IPS-18c (cell line): ENCODE results near the gene NDUFB7.
"Not testable (repeated sequence)": the region's sequence is repeated elsewhere in the genome, so short reads cannot be mapped to it uniquely, and the experiment has no call there.

Experiments used
- H3K4me3 ChIP-seq: 2 replicates; pipeline ENCODE4 v1.7.0; 2013; ENCODE audit warnings: low read depth, mild to moderate bottlenecking, low read length, moderate library complexity; ENCODE audit not compliant: insufficient read depth
- H3K9me3 ChIP-seq: one replicate; pipeline ENCODE4 v1.6.1; 2013; ENCODE audit warnings: mild to moderate bottlenecking, low read length, moderate library complexity; ENCODE audit not compliant: control insufficient read depth, insufficient read depth

The NDUFB7 gene

DNA sequence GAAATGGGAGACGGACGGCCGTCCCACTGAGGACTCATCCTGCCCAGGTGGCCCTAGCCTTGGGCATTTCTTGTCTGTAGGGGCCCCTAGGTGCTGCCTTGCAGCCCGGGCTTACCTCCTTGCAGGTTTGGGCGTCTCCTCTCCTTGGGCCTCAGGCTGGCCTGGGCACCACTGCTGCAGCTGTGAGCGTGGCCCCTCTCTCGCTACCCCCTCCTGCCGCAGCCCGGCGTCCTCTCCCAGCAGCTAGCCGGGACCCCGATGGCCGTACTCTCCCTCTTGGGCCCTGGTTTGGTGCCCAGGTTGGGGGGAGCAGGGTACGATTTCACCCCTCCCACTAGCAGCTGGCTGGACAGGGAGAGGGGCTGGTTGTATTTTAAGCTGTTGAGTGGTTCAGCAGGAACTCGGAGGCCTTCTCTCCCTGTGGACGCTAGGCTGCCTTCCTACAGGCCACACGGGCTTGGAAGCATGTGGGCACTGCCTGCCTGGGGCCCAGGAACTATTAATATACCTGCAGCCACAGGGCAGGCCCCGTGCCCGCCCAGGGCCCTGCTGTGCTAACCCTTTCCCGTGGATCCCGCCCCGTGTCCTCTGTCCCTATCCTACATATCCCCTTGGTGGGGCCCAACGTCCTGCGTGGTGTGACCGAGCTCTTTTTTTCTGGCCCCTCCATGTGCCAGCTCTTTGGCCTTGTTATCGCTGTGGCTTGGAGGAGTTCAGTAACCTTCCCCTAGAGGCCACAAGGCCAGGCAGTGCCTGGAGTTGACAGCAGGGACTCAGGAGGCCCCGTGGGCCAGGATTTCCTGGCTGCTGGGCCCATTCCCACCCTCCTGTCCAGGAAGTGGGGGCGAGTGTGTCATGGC is 11.7 kb downstream of the NDUFB7 start:
- Histone ChIP-seq H3K4me3 (no peak overlapping the region), H3K9me3 (no peaks in the 10 kb centered on the region)

DNA sequence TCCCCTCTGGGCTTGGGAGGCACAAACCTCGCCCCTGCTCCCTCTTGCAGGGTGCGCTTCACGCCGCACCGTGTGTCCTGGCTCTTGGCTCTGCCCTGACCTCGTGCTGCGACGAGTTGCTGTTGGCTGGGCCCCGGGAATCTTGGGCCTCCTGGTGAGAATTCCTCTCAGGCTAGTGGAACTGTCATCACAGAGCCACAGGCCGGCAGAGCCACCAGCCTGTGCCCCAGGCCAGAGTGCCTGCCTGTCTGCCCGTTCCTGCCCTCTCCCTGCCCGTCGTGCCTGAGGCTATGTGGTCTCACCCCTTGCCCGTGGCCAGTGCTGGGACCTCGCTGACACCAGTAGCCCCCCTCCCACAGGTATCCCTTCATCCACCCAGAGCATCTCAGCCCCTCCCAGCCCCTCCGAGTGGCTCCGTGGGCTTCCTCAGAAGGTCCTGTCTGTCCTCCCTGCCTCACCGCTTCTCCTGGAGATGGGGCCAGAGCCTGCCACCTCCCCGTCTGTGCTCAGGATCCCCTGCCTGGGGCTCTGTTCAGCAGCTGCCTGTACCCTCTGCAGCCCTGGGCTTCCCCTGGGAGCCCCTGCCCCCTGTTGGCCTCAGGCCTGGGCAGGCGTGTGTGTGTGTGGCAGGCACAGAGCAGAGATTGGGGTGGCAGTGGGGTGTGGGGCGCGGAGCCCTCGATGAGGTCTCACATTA is 13.3 kb downstream of the NDUFB7 start:
- no peak overlapping the region for H3K4me3 ChIP-seq
- H3K9me3 ChIP-seq = no peaks in the 10 kb centered on the region

DNA sequence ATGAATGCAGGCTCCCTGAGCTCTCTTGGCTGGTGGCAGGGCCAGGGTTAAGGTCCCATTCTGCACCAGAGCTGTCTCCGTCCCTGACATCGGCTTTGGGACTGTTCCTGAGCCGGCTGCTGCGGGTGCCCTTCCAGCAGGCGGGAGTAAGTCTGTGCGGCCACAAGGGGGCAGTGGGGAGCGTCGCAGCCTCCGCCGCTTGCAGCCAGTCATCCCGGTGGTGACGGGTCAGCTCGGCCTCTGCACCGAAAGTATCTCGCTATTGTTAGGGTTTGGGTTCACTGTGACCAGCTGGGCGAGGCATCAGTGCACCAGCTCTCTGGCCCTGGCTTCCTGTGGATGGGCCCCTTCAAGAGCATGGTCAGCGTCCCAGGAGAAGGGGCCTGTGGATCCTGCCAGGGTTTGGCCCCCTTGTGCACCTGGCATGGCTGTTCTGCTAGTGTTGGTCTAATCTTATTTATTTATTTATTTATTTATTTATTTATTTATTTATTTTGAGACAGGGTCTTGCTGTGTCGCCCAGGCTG is 15.1 kb downstream of the NDUFB7 start:
- H3K4me3 ChIP-seq = no peak overlapping the region

DNA sequence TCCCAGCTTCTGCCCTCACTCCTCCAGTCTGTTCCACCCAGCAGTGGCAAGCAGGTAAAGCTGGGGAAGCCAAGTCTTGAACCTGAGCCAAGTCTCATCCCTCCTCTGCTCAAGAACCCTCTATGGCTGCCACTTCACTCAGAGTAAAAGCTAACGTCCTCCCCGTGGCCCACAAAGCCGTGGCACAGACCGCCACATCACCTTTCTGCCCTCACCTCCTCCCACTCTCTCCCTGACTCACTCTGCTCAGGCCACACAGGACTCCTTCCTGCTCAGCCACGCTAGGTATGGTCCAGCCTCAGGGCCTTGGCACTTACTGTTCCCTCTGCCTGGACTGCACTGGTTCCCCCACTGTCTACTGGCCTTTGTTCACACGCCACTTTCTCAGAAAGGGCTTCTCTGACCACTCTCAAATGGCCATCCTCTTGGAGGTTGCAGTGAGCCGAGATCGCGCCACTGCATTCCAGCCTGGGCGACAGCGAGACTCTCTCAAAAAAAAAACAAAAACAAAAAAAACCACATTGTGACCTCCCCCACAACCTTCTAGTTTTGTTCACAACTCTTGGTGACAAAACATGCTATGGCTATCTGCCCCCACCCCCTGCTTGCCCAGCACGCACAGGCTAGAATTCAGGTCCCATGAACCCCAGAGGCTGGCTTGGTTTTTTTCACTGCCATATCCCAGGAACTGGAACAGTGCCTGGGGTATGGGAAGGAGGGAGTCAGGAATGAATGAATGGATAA is 15.8 kb downstream of the NDUFB7 start:
- H3K4me3 ChIP-seq = no peak overlapping the region
- H3K9me3 ChIP-seq = no peaks in the 10 kb centered on the region

More for the DNA sequence above, 15.1 kb downstream of the NDUFB7 start:
- no peaks in the 10 kb centered on the region for H3K9me3 ChIP-seq

DNA sequence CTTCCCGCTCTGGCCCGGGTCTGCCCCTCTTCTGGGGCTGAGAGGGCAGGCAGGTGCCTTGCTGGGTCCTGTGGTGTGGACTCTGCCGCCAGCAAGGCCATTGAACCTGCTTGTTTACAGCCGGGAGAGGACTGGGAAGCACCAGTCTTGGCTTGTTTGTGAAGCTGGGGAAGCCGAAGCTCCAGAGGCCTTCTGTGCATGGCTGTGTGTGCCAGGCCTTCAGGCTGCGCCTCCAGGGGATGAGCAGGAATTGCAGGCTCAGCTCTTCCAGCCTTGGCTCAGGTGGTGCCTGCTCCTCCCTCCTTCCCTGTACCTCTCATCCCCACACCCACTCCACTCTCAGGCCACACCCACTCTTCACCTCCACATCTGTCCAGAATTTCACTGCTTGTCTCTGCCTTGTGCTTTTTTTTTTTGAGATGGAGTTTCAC is 17.5 kb downstream of the NDUFB7 start:
- Histone ChIP-seq H3K9me3 (no peaks in the 10 kb centered on the region), H3K4me3 (no peak overlapping the region)

DNA sequence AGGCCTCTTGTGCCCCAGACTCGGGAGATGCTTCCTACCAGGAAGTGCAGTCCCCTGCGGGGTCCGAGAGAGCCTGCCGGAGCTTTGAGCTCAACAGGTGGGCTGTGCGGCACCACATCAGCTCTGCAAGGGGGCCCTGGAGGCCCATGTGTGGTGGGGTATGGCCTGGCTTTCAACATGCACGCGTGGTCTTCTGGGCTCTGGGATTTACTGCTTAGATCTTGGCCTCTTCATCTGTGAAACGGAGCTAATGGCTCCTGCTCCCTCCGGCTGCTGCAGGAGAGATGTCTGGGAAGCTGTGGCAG is 18.0 kb downstream of the NDUFB7 start:
- no peaks in the 10 kb centered on the region for H3K9me3 ChIP-seq
- H3K4me3 ChIP-seq = no peak overlapping the region

DNA sequence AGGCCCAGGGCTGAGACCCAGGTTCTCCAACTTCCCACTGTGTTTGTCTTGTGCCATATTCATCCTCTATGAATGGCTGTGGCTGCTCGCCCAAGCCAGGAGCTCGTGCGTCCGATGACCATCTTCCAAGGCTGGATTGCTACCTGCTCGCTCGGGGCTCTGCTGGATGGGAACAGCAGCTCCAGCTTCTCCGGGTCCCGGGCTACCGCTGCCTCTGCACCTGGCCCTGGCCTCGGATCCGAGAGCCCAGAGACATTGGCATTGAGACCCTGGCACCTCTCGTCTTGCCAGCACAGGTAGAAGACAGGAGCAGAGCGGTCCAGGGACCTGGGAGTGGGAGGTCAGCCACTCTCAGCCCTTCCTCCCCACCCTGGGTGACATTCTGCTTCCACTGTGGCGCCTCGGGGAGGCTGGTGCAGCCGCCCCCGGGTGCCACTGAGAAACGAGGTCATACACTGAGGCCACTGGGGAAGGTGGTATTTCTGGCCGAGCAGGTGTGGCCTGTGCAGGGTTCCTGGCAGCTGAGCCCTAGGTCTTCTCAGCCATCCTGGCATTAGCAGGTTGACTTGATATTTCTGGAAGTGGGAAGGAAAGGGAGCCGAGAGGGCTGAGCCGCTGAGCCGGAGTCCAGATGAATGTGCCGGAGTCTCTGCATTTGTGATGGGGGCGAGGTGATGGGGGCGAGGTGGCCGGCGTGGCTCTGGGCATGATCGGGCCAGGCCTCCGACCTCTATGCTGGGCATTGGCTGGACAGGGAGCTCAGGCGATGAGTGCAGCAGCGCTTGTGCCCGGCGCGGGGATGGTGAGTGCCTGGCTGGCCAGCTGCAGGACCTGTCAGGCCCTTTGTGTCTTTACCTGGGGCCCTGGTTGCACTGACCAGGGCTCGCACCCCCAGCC is 18.6 kb downstream of the NDUFB7 start:
- no peak overlapping the region for H3K4me3 ChIP-seq
- no peaks in the 10 kb centered on the region for H3K9me3 ChIP-seq

DNA sequence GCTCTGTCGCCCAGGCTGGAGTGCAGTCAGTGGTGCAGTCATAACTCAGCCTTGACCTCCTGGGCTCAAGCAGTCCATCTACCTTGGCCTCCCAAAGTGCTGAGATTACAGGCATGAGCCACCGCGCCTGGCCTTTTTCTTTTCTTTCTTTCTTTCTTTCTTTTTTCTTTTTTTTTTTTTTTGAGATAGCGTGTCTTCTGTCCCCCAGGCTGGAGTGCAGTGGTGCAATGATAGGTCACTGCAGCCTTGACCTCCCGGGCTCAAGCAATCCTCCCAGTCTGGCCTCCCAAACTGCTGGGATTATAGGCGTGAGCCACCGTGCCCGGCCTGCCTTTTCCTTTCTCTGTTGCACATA is 19.9 kb downstream of the NDUFB7 start:
- not testable (repeated sequence) for H3K9me3 ChIP-seq

DNA sequence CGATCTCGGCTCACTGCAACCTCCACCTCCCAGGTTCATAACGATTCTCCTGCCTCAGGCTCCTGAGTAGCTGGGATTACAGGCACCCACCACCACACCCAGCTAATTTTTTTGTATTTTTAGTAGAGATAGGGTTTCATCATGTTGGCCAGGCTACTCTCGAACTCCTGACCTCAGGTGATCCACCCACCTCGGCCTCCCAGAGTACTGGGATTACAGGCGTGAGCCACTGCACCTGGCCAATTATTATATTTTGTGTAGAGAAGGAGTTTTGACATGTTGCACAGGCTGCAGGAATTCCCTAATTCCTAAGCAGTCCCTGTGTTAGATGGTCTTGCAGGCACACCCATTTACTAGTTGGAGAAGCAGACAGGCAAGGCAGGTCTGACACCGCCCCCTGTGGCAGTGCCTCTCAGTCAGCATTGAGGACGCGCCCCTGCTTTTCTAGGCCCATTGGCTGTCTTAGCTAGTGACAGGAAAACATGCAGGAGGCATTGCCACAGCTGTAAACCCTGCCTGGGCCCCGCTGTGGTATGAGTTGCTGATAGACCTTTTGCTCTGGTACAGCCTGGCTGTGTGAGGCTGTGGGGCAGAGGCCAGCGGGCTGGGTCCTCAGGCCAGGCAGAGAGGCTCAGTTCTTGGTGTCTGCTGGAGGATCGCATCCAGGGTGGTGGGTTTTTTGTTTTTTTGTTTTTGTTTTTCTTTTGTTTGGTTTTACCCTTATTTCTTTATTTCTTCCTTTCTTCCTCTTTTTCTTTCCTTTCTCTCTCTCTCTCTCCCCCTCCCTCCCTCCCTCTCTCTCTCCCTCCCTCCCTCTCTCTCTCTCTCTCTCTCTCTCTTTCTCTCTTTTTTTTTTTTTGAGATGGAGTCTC is 20.5 kb downstream of the NDUFB7 start:
- not testable (repeated sequence) for H3K4me3 ChIP-seq, H3K9me3 ChIP-seq

More for the DNA sequence above, 19.9 kb downstream of the NDUFB7 start:
- H3K4me3 ChIP-seq = not testable (repeated sequence)

DNA sequence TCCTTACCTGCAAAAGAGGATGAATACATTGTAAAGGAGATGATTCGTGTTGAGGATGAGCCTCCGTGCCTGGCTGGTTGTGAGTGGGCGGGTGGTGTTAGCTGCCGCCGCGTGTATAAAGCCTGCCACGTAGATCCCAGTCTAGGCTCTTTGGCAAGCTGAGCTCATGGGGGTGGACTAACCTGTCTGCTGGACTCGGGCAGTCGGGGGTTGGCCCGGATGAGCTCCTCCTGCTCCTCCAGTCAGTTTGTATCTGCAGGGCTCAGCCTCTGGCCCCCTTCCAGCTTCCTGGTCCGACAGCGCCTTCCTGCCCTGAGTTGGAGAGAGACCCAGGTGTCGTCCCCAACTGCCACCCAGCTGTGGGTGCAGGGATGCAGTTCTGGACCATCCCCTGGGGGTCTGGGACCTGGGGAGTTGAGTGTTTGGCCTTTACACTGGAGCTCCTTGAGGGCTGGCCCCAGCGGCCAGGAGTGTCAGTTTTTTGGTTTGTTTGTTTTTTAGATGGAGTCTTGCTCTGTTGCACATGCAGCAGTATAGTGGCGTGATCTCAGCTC is 21.6 kb downstream of the NDUFB7 start:
- H3K4me3 ChIP-seq = no peak overlapping the region
- H3K9me3 ChIP-seq = no peaks in the 10 kb centered on the region

DNA sequence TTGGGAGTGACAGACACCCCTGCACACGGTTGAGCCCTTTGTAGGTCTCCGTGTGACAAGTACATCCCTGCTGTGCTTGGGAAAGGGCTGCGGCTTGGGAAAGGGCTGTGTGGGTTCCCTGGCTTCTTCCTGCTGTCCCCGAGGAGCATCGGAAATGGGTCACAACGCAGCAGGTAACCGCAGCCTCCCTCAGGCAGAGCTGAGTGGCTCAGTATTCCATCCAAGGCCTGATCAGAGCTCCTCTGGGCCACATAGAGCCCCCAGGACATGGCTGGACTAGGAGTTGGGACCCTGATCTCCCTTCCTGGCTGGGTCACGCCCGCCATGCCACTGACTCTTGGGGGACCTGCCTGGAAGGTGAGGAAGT is 26.2 kb downstream of the NDUFB7 start:
- no peak overlapping the region for H3K4me3 ChIP-seq
- H3K9me3 ChIP-seq = no peaks in the 10 kb centered on the region

DNA sequence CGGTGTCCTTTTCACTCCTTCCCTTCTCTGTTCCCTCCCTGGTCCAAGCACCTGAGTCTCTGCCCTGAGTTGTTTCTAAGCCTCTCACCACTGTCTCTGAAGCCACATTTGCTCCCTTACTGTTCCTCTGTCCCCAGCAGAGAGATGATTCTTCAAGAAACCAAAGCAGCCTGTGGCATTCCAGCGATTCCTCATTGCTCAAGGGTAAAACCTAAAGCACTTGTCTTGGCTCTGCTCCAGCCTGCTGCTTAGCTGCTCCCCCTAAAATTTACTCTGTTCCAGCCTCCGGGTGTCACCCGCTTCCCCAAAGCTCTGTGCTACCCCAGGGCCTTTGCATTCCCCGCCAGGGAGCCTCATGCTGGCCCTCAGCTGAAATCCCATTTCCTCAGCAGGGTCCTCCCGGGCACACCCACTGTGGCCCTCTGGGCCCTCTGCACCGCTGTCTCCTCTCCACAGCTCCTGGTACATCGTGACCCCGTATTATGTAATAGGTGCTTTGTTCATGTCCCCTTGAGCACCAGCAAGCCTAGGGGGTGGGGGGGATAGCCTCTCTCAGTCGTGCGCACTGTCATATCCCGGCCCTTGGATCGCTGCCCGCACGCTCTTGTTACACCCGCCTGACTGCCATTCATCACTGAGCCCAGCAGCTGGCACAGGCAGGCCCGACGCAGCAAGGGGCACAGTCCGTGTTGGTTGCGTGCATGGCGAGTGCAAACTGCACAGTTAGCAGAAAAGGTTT is 26.7 kb downstream of the NDUFB7 start:
- Histone ChIP-seq H3K9me3 (no peaks in the 10 kb centered on the region), H3K4me3 (no peak overlapping the region)

DNA sequence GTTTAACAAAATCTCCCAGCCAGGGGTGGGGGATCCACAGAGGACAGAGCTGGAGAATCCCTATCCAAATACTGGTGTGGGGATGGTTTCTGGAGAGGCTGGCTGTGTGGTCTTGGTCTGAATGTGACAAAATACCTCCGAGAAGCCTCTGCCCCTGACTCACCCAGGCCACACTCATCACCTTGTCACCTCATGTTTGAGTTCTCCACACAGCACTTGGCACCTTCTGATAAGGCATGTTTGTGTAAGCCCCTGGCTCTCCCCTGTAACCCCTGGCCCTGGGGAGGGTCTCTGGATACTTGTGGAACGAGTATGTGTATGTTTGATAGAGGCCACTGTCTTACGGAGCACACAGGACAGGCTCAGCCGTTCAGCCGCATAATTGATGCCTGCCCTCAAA is 27.8 kb downstream of the NDUFB7 start:
- Histone ChIP-seq H3K9me3 (no peaks in the 10 kb centered on the region), H3K4me3 (no peak overlapping the region)

DNA sequence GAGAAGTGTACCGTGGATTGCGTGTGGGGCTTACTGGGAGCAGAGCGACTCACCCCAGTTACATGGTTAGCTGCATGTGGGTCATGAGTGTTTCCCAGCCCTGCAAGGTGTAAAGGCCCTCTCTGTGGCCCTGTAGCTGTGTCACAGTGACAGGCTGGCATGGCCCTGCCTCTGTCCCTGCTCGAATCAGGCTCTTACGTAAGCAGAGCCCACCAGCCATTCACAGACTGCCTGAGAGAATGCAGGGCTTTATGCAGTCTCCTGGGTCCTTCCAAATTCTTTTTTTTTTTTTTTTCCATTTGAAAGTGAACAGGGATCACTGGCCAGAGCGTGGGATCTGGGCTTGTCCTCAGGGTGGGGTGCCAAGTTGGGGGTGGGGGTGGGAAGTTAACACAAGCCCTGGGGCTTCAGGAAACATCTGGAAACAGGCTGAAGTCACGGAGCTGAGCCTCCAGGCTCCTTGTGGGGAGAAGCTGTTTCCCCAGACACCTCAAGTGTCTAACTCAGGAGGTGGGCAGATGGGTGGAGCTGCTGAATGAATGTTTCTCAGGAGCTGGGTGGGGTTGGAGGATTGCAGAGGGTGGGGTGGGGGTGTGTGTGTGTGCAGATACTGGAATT is 29.0 kb downstream of the NDUFB7 start:
- H3K4me3 ChIP-seq = no peak overlapping the region
- H3K9me3 ChIP-seq = no peaks in the 10 kb centered on the region

DNA sequence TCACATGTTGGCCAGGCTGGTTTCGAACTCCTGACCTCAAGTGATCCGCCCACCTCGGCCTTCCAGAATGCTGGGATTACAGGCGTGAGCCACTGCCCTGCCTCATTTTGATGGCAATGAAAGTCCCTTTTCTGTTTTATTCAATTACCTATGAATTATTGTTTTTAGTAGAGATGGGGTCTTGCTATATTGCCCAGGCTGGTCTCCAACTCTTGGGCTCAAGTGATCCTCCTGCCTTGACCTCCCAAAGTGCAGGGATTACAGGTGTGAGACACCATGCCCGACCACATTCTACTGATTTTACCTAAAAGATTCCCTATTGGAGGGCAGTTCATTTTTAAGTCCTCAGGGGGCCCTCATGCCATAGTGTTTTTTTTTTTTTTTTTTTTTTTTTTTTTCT is 29.9 kb downstream of the NDUFB7 start:
- H3K4me3 ChIP-seq, H3K9me3 ChIP-seq: not testable (repeated sequence)
